Progenitor cell of endocrine pancreas (in vitro differentiated cells): ENCODE data around the gene ABCF3. TPM values are rescaled to one million over a fixed set of nuclear protein-coding genes. Genes with fewer than 3 reads are reported as not detected.
A peak's percentile ranks its signal among the peaks of the same experiment; 100 is the strongest.

Source experiments
- DNase-seq: peaks from one replicate; pipeline ENCODE4 v3.0.0; 2021; ENCODE audit warnings: low spot score; ENCODE audit not compliant: unreplicated experiment
- H3K27ac Mint-ChIP-seq: 2 replicates; pipeline ENCODE4 v1.8.0; 2021; ENCODE audit warnings: mild to moderate bottlenecking, moderate library complexity, mixed read lengths
- H3K27me3 Mint-ChIP-seq: 2 replicates; pipeline ENCODE4 v1.8.0; 2021; ENCODE audit warnings: mixed read lengths
- H3K36me3 Mint-ChIP-seq: 2 replicates; pipeline ENCODE4 v1.8.0; 2022; ENCODE audit warnings: mixed read lengths; ENCODE audit not compliant: insufficient read depth
- H3K4me1 Mint-ChIP-seq: 2 replicates; pipeline ENCODE4 v1.8.0; 2021; ENCODE audit warnings: low read depth, mixed read lengths
- H3K4me3 Mint-ChIP-seq: 2 replicates; pipeline ENCODE4 v1.8.0; 2021; ENCODE audit warnings: low read depth, mild to moderate bottlenecking, moderate library complexity, mixed read lengths
- H3K9me3 Mint-ChIP-seq: 2 replicates; pipeline ENCODE4 v1.8.0; 2021; ENCODE audit warnings: low read depth, mixed read lengths
- total RNA-seq: library from RNA; stranded (reverse); gene quantifications from 2 replicates; pipeline ENCODE4 v1.2.1, GENCODE V29; 2021
- TF ChIP-seq, protein P1 (sequence below): fragments of 200-600 bp; sonication (generic); IDR thresholded peaks from one replicate; pipeline ENCODE4 v1.5.0; 2021; ENCODE audit warnings: antibody characterized with exemption, mild to moderate bottlenecking; ENCODE audit not compliant: unreplicated experiment

The ABCF3 gene
- total RNA-seq, 1 donor from 2014 or later = 60.8 TPM

DNA sequence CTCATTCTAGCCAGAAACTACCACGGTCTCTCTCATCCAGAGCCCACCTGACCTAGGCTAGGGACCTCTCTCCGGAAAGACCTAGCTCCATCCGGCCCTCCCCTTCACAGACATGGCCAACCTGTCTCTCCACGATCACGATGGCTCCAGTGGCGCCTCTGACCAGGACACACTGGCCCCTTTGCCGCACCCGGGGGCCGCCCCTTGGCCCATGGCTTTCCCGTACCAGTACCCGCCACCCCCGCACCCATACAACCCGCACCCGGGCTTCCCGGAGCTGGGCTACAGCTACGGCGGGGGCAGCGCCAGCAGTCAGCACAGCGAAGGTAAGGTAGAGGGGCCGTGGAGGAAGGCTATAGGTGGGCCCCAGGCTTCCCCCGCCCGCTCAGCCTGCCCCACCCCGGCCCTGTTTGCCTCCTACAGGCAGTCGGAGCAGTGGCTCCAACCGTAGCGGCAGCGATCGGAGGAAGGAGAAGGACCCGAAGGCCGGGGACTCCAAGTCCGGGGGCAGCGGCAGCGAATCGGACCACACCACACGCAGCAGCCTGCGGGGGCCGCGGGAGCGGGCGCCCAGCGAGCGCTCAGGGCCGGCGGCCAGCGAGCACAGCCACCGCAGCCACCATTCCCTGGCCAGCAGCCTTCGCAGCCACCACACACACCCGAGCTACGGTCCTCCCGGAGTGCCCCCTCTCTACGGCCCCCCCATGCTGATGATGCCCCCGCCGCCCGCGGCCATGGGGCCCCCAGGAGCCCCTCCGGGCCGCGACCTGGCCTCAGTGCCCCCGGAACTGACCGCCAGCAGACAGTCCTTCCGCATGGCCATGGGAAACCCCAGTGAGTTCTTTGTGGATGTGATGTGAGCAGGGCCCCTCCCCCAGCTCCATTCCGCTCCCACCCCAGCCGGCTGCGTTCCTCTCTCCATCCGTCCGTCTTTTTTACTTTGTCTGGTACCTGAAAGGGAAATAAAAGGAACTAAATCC is 15.8 kb upstream of the ABCF3 start:
- Mint-ChIP-seq H3K36me3 (peaks cover 9% of the 10 kb centered on the region), H3K9me3 (no peaks in the 10 kb centered on the region), H3K27me3 (no peaks in the 10 kb centered on the region), H3K27ac (no peak overlapping the region), H3K4me1 (peaks cover under 1% of the 10 kb centered on the region), H3K4me3 (no peak overlapping the region)
- DNase-seq = no peak
- TF ChIP-seq, protein P1, sequence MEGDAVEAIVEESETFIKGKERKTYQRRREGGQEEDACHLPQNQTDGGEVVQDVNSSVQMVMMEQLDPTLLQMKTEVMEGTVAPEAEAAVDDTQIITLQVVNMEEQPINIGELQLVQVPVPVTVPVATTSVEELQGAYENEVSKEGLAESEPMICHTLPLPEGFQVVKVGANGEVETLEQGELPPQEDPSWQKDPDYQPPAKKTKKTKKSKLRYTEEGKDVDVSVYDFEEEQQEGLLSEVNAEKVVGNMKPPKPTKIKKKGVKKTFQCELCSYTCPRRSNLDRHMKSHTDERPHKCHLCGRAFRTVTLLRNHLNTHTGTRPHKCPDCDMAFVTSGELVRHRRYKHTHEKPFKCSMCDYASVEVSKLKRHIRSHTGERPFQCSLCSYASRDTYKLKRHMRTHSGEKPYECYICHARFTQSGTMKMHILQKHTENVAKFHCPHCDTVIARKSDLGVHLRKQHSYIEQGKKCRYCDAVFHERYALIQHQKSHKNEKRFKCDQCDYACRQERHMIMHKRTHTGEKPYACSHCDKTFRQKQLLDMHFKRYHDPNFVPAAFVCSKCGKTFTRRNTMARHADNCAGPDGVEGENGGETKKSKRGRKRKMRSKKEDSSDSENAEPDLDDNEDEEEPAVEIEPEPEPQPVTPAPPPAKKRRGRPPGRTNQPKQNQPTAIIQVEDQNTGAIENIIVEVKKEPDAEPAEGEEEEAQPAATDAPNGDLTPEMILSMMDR = no peak

DNA sequence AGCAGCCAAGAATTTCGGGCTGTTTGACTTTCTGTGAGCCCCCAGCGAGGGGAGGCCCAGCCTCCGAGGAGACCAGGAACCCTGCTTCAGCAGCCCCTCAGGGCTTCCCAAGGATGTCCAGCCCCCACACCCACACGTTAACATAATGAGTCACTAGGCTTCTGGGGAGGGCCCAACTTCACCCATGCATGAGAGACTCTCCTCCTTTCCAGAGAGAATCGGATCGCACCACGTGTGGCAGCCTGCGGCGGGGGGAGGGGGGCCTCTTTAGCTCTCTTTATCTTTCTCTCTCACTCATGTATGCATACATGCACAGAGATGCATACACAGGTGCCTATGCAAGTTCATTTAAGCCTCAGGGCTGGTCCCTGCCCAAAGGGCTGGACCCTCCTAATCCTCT is 14.4 kb upstream of the ABCF3 start:
- H3K9me3 Mint-ChIP-seq = no peaks in the 10 kb centered on the region
- peaks cover 9% of the 10 kb centered on the region for H3K36me3 Mint-ChIP-seq
- no peak overlapping the region for H3K4me3 Mint-ChIP-seq
- peaks cover 14% of the 10 kb centered on the region for H3K4me1 Mint-ChIP-seq
- DNase-seq = no peak
- TF ChIP-seq, protein P1 = no peak
- no peaks in the 10 kb centered on the region for H3K27me3 Mint-ChIP-seq
- H3K27ac Mint-ChIP-seq = no peak overlapping the region

DNA sequence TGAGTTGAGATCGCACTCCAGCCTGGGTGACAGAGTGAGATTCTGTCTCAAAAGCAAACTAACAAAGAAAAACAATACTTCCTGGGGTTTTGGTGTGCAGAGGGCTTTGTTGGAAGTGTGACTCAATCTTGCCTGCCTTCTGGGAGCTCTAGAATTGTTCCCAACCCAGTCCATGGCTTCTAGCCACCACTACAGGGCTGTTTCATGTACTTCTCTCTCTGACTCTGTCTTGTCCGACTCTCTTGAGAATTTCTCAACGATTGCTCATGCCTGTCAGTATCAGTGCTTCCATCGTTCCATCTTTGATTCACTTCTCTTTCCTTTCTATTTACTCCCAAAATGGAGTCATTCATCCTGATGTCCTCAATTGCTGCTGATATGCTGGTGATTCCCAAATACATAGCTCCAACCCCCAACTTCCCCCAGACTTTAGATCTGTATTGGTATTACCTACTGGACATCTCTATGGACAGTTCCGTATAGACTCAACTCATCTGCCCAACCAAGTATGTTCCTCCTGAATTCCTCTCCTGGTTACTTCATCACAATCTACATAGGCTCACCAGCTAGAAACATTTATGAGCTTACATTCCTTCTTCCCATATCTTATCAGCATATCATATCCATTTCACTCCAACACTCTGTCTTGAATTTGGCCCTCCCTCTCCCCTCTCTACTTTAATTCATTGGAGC is 13.2 kb upstream of the ABCF3 start:
- no peak for DNase-seq
- Mint-ChIP-seq H3K27me3 (no peaks in the 10 kb centered on the region), H3K4me3 (no peak overlapping the region), H3K27ac (no peak overlapping the region), H3K36me3 (peaks cover 9% of the 10 kb centered on the region), H3K9me3 (no peaks in the 10 kb centered on the region), H3K4me1 (peaks cover 16% of the 10 kb centered on the region)
- TF ChIP-seq, protein P1 = no peak

DNA sequence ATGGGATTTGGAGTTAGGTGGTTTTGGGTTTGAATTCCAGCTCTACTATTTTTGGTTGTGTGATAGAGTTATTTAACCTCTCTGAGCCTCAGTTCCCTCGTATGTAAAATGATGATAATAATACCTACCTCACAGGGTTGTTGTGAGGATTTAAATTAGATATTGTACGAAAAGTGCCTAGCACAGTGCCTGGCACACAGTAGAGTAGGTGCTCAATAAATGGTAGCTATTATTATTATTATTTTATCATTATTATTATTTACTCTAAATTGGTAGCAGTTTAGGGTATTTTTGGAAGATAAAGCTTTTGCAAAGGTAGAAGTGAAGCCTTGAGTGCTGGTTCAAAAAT is 12.7 kb upstream of the ABCF3 start:
- no peaks in the 10 kb centered on the region for H3K27me3 Mint-ChIP-seq
- H3K36me3 Mint-ChIP-seq = peaks cover 9% of the 10 kb centered on the region
- DNase-seq = no peak
- no peak overlapping the region for H3K4me3 Mint-ChIP-seq
- H3K27ac Mint-ChIP-seq = no peak overlapping the region
- peaks cover 16% of the 10 kb centered on the region for H3K4me1 Mint-ChIP-seq
- no peaks in the 10 kb centered on the region for H3K9me3 Mint-ChIP-seq
- TF ChIP-seq, protein P1 = no peak

DNA sequence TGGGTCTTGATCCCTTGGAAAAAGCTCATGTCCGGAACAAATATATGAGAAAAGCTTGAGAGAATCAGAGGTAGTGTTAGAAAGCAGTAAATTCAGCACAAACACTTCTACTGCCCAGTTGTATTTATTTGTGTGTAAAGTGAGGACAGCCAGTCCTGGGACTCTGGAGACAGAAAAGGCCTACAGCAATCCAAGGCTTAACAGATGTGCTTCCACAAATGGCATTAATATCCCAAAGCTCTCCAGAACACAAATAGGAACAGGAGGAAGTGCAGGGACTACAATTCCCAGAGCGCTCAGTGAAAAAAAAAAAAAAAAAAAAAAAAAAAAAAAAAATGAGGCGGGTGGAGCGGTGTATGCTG is 11.7 kb upstream of the ABCF3 start:
- H3K9me3 Mint-ChIP-seq = no peaks in the 10 kb centered on the region
- H3K27me3 Mint-ChIP-seq = no peaks in the 10 kb centered on the region
- TF ChIP-seq, protein P1 = no peak
- H3K4me3 Mint-ChIP-seq = peak overlapping the region; percentile 87
- no peak for DNase-seq
- peak overlapping the region; percentile 76 for H3K27ac Mint-ChIP-seq
- H3K4me1 Mint-ChIP-seq = peaks cover 16% of the 10 kb centered on the region
- peaks cover 10% of the 10 kb centered on the region for H3K36me3 Mint-ChIP-seq
